Smooth muscle cell (in vitro differentiated cells): Measurements from ENCODE around the gene KCP. TPM values are rescaled to one million over a fixed set of nuclear protein-coding genes. Genes with fewer than 3 reads are reported as not detected.

Experiments used
- DNase-seq: peaks from one replicate; lab custom pipeline; 2025; ENCODE audit not compliant: unreplicated experiment; lab: John Stamatoyannopoulos, UW
- H2AFZ ChIP-seq: fragments of 200-600 bp; sonication (generic); 2 replicates; pipeline ENCODE4 v1.6.0; 2016; ENCODE audit warnings: antibody characterized with exemption, low read depth, mild to moderate bottlenecking
- H3F3A ChIP-seq: fragments of 200-600 bp; sonication (generic); 2 replicates; pipeline ENCODE4 v1.6.0; 2017; ENCODE audit warnings: antibody characterized with exemption, low read depth
- H3K27ac ChIP-seq: fragments of 200-600 bp; sonication (generic); 2 replicates; pipeline ENCODE4 v1.5.1; 2016; ENCODE audit warnings: low read depth, mild to moderate bottlenecking
- H3K27me3 ChIP-seq: fragments of 200-600 bp; sonication (generic); 2 replicates; pipeline ENCODE4 v1.6.1; 2016; ENCODE audit warnings: low read depth, mild to moderate bottlenecking
- H3K36me3 ChIP-seq: fragments of 200-600 bp; sonication (generic); 2 replicates; pipeline ENCODE4 v1.5.1; 2016; ENCODE audit warnings: low read depth
- H3K4me1 ChIP-seq: fragments of 200-600 bp; sonication (generic); 2 replicates; pipeline ENCODE4 v1.5.1; 2016; ENCODE audit warnings: low read depth
- H3K4me2 ChIP-seq: fragments of 200-600 bp; sonication (generic); 2 replicates; pipeline ENCODE4 v1.6.0; 2016; ENCODE audit warnings: mild to moderate bottlenecking
- H3K4me3 ChIP-seq: fragments of 200-600 bp; sonication (generic); 2 replicates; pipeline ENCODE4 v1.5.1; 2016; ENCODE audit warnings: mild to moderate bottlenecking
- H3K79me2 ChIP-seq: fragments of 200-600 bp; sonication (generic); 2 replicates; pipeline ENCODE4 v1.6.0; 2016; ENCODE audit warnings: low read depth, mild to moderate bottlenecking
- H3K9ac ChIP-seq: fragments of 200-600 bp; sonication (generic); 2 replicates; pipeline ENCODE4 v1.6.0; 2016; ENCODE audit warnings: low read depth
- H3K9me3 ChIP-seq: fragments of 200-600 bp; sonication (generic); replicated peaks from 2 replicates; pipeline ENCODE4 v1.5.1; 2016; ENCODE audit warnings: low read depth
- H4K20me1 ChIP-seq: fragments of 200-600 bp; sonication (generic); 2 replicates; pipeline ENCODE4 v1.6.0; 2016; ENCODE audit warnings: low read depth
- CTCF ChIP-seq: fragments of 200-600 bp; sonication (generic); IDR thresholded peaks from 2 replicates; pipeline ENCODE4 v1.5.1; 2017; ENCODE audit warnings: borderline replicate concordance, mild to moderate bottlenecking, antibody characterized with exemption; ENCODE audit not compliant: insufficient read depth, poor library complexity, severe bottlenecking
- WGBS: methylation state at CpG from one replicate; pipeline ENCODE4 v1.1.7; 2016; ENCODE audit warnings: low lambda C conversion rate; 5-methylcytosine and 5-hydroxymethylcytosine counted together
- polyA plus RNA-seq: library from polyadenylated mRNA; unstranded; fragments of >200 nt; fragmentation: Nextera tagmentation; extraction: Ambion mirVana; gene quantifications from 2 replicates; pipeline ENCODE4 v1.2.1, GENCODE V29; 2016
- total RNA-seq: library from RNA; depleted of rRNA; stranded (reverse); fragments of >200 nt; gene quantifications from 2 replicates; pipeline ENCODE4 v1.2.3, GENCODE V29; 2014

KCP gene
- total and polyA plus RNA-seq, 2 experiments from 2014 or later: 0.99 to 4.5 TPM

- H2AFZ ChIP-seq: peak overlapping the region; percentile 6
- no peak for TF ChIP-seq CTCF
- H3K4me2 ChIP-seq: peak overlapping the region; percentile 91
- no peaks in the 10 kb centered on the region for H3K36me3 ChIP-seq
- DNase-seq: peak; percentile 37
- peak overlapping the region; percentile 50 for H3K27ac ChIP-seq
- peak overlapping the region; percentile 81 for H3K4me3 ChIP-seq
- H3K9me3 ChIP-seq: no peaks in the 10 kb centered on the region
- peaks cover 48% of the 10 kb centered on the region for H4K20me1 ChIP-seq
- peak overlapping the region; percentile 83 for H3K9ac ChIP-seq
- H3K79me2 ChIP-seq: peaks cover 3% of the 10 kb centered on the region
- H3F3A ChIP-seq: peaks cover 23% of the 10 kb centered on the region
- no peaks in the 10 kb centered on the region for H3K27me3 ChIP-seq
- 2% methylated on average over 15 of the region's 33 CpGs for WGBS
- H3K4me1 ChIP-seq: peaks cover 56% of the 10 kb centered on the region
Measured at GRCh38 chr7:128831178-128831993, 79.1 kb downstream of the KCP start.

DNA sequence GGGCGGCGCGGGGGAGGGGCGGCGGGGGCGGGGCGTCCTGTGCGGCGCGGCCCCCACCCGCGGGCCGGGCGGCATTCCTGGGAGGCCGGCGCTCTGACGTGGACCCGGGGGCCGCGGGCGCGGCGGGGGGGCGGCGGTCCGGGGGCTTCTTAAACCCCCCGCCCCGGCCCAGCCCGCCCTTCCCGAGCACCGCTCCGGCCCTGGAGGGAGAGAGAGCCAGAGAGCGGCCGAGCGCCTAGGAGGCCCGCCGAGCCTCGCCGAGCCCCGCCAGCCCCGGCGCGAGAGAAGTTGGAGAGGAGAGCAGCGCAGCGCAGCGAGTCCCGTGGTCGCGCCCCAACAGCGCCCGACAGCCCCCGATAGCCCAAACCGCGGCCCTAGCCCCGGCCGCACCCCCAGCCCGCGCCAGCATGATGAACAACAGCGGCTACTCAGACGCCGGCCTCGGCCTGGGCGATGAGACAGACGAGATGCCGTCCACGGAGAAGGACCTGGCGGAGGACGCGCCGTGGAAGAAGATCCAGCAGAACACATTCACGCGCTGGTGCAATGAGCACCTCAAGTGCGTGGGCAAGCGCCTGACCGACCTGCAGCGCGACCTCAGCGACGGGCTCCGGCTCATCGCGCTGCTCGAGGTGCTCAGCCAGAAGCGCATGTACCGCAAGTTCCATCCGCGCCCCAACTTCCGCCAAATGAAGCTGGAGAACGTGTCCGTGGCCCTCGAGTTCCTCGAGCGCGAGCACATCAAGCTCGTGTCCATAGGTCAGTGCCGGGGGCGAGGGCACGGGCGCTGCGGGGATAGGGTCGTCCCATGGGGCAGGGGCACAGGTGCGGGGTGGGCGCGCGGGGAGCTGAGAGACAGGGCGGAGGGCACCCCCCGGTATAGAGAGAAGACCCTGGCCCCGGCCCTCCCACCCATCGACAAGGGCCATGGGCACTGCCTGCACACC, 80.0 kb downstream of the KCP start, which contains the start of gene FLNC:
Gene FLNC (plus strand): TSS at position 176 of the 947 bp plus-strand sequence. CDS start 232 bp downstream, at position 408.
- Histone ChIP-seq H3F3A (peaks cover 23% of the 10 kb centered on the region), H4K20me1 (peaks cover 41% of the 10 kb centered on the region), H2AFZ (peak within 1 kb of the TSS; percentile 77), H3K36me3 (no peaks in the 10 kb centered on the region), H3K4me3 (peak within 1 kb of the TSS; percentile 81), H3K4me2 (peak within 1 kb of the TSS; percentile 91), H3K9me3 (no peaks in the 10 kb centered on the region), H3K79me2 (peaks cover 3% of the 10 kb centered on the region), H3K4me1 (peaks cover 56% of the 10 kb centered on the region), H3K9ac (peak within 1 kb of the TSS; percentile 83), H3K27ac (peak within 1 kb of the TSS; percentile 89), H3K27me3 (no peaks in the 10 kb centered on the region)
- DNase-seq: peak; percentile 53
- TF ChIP-seq CTCF: no peak
- WGBS: 1% methylated on average over 69 of the region's 109 CpGs

GRCh38 chr7:128829391-128830166, 80.9 kb downstream of the KCP start:
- no peaks in the 10 kb centered on the region for H3K9me3 ChIP-seq
- H2AFZ ChIP-seq: no peak overlapping the region
- no peaks in the 10 kb centered on the region for H3K27me3 ChIP-seq
- peaks cover 3% of the 10 kb centered on the region for H3K79me2 ChIP-seq
- no peaks in the 10 kb centered on the region for H3K36me3 ChIP-seq
- TF ChIP-seq CTCF: no peak
- H3K4me1 ChIP-seq: peaks cover 56% of the 10 kb centered on the region
- peaks cover 23% of the 10 kb centered on the region for H3F3A ChIP-seq
- peaks cover 32% of the 10 kb centered on the region for H4K20me1 ChIP-seq
- peak overlapping the region; percentile 81 for H3K4me3 ChIP-seq
- peak overlapping the region; percentile 91 for H3K4me2 ChIP-seq
- WGBS: 7% methylated on average over 11 of the region's 13 CpGs
- H3K9ac ChIP-seq: peak overlapping the region; percentile 71
- H3K27ac ChIP-seq: peak overlapping the region; percentile 89
- peak; percentile 23 for DNase-seq
